Caki2 (cell line): ENCODE measurements around the gene GGN. TPM values are rescaled to one million over a fixed set of nuclear protein-coding genes. Genes with fewer than 3 reads are reported as not detected.
"Not testable (repeated sequence)": the region's sequence is repeated elsewhere in the genome, so short reads cannot be mapped to it uniquely, and the experiment has no call there.

Experiments
- DNase-seq: peaks from one replicate; pipeline ENCODE4 v3.0.0-alpha.2; 2015; ENCODE audit warnings: low read depth
- in situ Hi-C: cut with HindIII; loops from 2 replicates; pipeline ENCODE4 v1.10.0; 2016; ENCODE audit warnings: low sequenced_read_pairs, low pct_unique_long_range_greater_than_20kb, mixed read lengths
- total RNA-seq: library from RNA; depleted of rRNA; stranded (reverse); fragments of >200 nt; shearing (Covaris generic); gene quantifications from 2 replicates; pipeline ENCODE4 v1.2.3, GENCODE V29; 2014; ENCODE audit warnings: low replicate concordance; rRNA removed

Gene GGN
- 2.5 TPM in 1 of 2 replicates, not detected in the other for total RNA-seq

DNA sequence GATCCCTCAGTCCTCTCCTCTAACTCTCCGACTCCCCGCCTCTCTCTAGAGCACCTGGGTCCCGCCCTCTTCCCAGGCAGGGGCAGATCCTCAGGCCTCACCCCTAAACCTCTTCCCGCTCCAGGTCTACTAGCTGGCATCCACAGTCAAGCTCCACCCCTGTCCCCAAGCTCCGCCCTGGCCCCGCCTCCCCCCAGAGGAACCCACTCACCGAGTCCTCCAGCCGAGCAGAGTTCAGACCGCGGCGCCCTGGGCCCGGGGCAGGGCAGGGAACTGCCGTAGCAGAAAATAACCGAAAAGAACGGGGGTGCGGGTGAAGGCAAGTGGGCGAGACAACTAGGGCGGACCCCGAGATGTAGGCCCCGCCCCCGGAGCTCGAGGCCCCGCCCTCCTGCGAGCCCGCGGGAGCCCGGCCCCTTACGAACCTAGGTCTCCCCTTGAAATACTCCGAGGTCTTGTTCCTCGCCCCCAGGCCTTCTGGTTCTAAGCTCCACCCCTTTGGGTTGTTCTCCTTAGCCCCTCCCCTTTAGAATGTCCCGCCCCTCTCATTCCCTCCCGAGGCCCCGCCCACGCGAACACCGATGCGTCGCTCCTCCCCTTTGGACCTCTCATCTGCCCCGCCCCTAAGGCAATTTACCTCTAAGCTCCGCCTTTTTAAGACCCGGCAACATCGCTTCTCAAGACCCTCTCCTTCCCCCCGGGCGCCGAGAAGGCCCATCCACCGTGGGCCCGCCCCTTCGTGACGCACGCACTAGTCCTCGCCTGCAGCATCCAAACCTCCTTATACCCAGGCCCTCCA is at the start of gene GGN:
Gene GGN (minus strand): TSS at position 485 of the 799 bp plus-strand sequence. CDS start 773 bp downstream, outside the sequence.
- in situ Hi-C loops = no loop called here
- peak; percentile 93 for DNase-seq

DNA sequence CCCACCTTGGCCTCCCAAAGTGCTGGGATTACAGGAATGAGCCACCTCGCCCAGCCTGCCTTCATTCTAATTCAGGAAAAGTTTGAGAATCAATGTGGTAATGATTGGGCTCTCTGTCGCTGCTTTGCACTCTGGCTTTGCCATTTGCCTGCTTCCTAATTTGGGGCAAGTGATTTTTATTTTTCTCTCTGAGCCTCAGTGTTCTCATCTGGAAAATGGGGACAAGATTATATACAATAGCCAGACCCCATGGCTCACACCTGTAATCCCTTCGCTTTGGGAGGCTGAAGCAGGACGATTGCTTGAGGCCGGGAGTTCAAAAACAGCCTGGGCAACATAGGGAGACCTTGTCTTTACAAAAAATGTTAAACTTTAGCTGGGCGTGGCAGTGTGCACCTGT is 49.5 kb upstream of the GGN start:
- in situ Hi-C loops = no loop called here
- DNase-seq = no peak

DNA sequence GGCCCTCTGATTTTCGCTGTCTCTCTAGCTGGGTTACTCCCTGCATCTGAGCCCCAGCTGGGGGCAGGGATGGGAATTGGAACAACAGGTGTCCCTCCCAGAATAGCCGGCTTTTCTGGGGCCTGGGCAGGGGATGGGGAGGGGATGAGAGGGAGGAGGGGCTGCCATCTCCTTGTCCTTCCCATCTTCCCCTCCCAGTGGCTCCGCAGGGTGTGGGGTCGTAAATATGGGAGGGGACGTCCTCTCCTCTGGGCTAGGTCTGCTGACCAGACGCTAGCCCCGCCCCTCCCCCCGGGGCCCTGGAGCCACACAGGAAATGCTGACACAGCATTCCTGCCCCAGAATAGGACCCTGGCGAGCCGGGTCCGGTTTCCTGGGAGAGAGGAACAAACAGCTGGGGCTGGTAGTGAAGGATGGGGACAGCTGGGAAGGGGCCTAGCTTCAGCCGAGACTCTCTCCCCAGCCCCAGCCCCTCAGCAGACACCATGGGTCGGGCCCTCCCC is 46.8 kb upstream of the GGN start:
- no peak for DNase-seq
- in situ Hi-C loops = no loop called here

DNA sequence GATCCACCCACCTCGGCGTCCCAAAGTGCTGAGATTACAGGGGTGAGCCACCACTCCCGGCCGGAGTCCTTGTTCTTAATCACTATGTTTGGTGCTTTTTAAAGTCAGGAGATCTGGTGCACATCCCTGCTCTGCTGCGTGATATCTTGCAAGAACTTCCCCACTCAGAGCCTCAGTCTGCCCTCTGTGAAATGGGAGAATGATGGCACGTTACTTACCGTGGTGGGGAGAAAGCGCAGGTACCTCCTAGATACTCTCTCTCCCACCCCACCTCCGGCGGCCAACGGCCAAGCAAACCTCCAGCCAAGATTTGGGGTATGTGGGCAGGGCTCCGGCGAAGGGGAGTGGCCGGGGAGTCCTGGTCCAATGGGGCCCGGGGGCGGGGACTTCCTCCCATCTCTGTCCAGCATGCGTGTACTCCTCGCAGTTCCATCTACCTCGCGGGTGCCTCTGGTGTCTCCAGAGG is 45.5 kb upstream of the GGN start, which contains the start of gene RYR1:
Gene RYR1 (plus strand): TSS at position 424 of the 466 bp plus-strand sequence. CDS start 139 bp downstream, outside the sequence.
- in situ Hi-C loops = no loop called here
- no peak for DNase-seq

DNA sequence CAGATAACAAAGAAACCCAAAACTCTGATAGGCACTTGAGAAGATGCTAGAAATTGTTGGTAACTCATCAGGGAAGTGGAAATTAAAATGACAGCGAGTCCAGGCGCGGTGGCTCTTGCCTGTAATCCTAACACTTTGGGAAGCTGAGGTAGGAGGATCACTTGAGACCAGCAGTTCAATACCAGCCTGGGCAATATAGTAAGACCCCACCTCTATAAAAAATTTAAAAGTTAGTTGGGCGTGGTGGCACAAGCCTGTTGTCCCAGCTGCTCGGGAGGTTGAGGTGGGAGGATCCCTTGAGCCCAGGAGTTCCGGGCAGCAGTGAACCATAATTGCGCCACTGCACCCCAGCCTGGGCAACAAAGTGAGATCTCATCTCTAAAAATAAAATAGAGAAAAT is 43.1 kb upstream of the GGN start:
- DNase-seq = no peak
- in situ Hi-C loops = no loop called here

DNA sequence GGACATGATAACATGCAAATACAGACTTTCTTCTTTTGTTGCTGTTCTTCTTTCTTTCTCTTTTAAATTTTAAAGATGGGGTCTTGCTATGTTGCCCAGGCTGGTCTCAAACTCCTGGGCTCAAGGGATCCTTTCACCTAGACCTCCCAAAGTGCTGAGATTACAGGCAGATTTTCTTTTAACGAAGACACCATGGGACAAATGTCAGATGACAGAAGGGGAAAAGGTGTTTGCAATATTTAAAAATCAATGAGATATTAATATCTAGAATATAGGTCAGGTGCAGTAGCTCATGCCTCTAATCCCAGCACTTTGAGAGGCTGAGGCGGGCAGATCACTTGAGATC is 42.0 kb upstream of the GGN start:
- in situ Hi-C loops = no loop called here
- no peak for DNase-seq

- in situ Hi-C loops = no loop called here
- DNase-seq = no peak
Measured at GRCh38 chr19:38429055-38429810, 41.4 kb upstream of the GGN start.

DNA sequence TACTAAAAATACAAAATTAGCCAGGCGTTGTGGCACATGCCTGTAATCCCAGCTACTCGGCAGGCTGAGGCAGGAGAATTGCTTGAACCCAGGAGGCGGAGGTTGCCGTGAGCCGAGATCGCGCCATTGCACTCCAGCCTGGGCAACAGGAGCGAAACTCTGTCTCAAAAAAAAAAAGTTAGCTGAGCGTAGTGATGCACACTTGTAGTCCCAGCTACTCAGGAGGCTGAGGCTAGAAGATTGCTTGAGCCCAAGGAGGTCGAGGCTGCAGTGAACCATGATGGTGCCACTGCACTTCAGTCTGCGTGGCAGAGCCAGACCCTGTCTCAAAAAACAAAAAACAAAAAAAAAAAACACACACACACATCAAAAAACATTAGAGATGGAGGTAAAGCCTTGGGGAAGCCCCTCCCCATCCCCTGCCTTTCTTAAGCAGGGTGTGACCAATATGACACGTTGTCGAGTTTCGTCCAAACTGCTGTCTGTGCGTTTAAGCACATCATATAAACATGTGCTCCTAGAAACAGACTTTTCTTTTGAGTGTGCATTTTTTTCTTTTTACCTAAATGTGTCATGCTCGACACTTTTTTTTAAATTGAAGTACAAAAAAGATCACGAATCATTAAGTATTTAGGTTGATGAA is 39.3 kb upstream of the GGN start:
- DNase-seq, in situ Hi-C loops: not testable (repeated sequence)

DNA sequence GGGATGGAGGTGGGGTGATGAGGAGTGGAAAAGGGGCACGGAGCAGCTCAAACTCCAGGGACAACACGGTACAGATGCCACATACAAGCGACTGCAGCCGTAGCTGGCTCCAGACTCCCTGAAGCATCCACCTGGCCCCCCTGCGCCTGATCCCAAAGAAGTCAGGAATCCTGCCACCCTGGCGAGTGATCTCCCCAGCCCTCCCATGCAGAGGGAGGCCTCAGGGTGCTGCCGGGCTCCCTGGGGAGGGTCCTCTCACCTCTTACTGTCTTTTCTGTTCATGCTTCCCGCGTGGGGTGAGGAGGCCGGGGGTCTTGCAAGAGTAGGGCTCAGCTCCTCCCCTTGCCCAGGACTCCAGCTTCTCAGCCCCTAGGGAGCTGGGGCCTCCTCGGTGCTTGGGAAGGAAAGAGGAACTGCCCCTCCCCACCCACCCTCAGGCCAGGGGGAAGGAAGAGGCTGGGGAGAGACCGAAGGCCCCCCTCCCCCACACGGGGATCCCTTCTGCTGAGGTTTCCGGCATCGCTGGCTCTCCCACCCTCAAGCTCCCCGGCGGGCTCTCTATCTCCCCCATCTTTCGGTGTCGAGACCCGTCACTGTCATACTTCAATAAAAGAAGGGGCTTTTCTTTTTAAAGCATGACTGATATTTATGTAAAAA is 38.1 kb upstream of the GGN start, which contains the start of gene RASGRP4:
Gene RASGRP4 (minus strand): TSS at position 410 of the 657 bp plus-strand sequence. CDS start 128 bp downstream, at position 282.
- no peak for DNase-seq
- in situ Hi-C loops = no loop called here

DNA sequence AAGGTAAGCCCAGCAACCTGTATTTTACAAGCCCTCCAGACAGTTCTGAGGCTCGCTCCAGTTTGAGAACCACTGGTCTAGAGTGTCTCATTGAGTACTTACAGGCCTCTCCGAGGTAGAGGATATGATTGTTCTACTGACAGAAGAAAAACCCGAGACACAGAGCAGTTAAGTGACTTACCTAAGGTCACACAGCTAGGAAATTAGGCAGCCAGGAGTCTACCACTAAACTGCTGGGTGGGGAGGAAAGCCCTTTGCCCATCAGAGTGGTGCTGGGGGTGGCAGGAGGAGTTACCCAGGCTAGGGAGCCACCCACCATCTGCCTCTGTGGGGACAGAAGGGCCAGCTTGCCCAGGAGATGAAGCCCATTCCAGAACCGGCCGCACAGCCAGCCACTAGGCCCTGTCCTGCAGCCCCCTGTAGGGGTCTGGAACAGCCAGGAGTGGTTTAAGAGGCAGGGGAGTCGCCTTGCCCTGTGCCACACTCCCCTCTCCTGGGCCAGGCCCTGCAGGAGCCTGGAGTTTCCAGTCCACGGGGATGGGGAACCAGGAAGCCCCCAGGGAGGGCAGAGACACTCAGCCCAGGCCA is 37.5 kb upstream of the GGN start:
- in situ Hi-C loops = no loop called here
- no peak for DNase-seq

- DNase-seq = no peak
- in situ Hi-C loops = no loop called here
Measured at GRCh38 chr19:38424272-38424671, 36.4 kb upstream of the GGN start.

DNA sequence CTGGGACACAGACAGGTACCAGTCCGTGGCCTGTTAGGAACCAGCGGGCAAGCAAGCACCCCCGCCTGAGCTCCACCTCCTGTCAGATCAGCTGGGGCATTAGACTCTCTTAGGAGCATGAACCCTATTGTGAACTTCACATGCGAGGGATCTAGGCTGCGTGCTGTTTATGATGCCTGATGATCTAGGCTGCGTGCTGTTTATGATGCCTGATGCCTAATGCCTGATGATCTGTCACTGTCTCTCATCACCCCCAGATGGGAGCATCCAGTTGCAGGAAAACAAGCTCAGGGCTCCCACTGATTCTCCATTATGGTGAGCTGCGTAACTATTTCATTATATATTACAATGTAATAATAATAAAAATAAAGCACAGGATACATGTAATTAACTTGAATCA is 34.6 kb upstream of the GGN start:
- DNase-seq = no peak
- in situ Hi-C loops = no loop called here

- in situ Hi-C loops = no loop called here
- DNase-seq = no peak
Measured at GRCh38 chr19:38421856-38422255, 34.0 kb upstream of the GGN start.

DNA sequence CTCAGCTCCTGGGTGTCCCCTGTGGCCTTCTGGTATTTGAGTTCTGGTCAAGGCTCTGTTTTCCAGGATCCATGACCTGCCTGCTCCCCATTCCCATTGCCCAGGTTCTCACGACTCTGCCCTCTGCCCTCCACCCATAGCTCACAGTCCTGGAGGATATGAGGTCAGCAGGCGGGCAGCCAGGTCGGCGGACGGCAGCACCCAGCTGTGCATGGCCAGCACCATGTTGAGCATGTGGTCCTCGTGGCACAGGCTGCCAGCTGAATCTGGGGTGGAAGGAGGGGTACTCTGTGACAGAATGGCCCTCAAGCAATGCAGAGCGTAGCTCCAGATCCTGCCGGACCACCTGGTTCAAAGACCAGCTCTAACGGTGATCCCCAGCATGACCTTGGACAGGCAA is 33.1 kb upstream of the GGN start:
- in situ Hi-C loops = no loop called here
- no peak for DNase-seq

DNA sequence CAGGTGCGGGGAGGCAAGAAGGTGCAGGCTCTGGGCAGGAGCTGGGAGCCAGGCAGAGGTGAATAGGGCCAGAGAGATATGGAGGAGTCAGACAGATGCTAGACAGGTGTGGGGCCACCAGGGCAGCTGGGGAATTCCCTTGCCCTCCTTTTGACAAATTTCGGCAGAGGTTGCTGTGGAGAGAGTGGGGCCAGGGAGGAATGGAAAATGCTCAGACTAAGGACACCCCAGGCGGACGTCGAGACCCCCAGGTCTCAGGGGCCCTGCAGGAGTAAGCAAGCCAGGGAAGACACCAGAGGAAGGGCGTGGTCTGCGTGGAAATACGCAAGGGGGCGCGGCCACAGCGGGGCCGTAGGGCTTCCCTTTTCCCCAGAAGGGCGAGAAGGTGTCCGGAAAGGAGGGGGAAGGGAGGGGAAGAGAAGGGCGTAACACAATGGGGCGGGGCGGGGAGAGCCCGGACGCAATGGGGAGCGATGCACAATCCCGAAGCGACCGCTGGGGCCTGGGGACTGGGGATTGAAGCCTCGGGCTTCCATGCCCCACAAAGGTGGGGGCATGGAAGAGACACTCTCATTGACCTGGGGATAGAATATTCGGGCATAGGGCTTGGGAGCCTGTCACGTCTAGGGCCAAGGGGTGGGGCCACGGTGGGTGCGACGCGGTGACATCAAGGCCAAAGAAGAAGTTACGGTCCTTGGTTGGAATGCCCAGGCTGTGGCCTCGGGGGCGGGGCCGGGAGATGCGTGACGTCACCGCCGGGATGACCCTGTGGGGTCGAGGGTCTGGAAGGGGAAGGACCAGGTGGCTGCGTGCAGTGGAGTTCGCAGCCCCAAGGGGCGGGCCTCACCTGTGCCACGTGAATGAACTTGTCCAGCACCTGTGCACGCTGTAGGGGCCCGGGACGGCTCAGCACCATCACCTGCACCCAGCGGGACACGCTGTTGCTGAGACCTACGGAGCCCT is 30.0 kb upstream of the GGN start:
- no peak for DNase-seq
- in situ Hi-C loops = no loop called here

- in situ Hi-C loops = no loop called here
Measured at GRCh38 chr19:38417146-38417543, 29.3 kb upstream of the GGN start.

DNA sequence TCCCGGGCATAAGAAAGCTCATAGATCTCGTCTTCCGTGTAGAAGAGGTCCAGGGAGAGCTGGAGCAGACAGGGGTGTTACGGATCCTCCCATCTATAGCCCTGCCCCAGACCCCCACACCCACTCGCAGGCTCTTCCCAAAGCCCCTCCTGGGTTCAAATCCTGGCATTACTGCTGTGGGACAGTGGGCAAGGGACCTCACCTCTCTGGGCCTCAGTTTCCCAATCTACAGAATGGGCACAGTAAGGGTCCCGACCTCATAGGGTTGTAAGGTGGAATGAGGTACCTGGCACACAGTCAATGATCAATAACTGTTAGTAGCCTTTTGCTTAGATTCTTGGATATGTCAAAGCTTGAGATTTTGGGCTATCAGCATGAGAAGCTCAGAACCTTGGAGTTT is 25.6 kb upstream of the GGN start:
- in situ Hi-C loops = no loop called here
- DNase-seq = no peak

More at GRCh38 chr19:38417146-38417543, 29.3 kb upstream of the GGN start:
- no peak for DNase-seq
